Karpas-422 (cell line): ENCODE results near the gene HELB. TPM values are rescaled to one million over a fixed set of nuclear protein-coding genes. Genes with fewer than 3 reads are reported as not detected.
A peak's percentile ranks its signal among the peaks of the same experiment; 100 is the strongest.

Experiments used
- DNase-seq: peaks from one replicate; pipeline ENCODE4 v3.0.0-alpha.2; 2015
- H2AFZ ChIP-seq: fragments of 200-600 bp; sonication (generic); 2 replicates; pipeline ENCODE4 v1.6.1; 2014; ENCODE audit warnings: antibody characterized with exemption, low read length, mixed read lengths
- H3K27ac ChIP-seq: fragments of 200-600 bp; sonication (generic); 2 replicates; pipeline ENCODE4 v1.5.1; 2014; ENCODE audit warnings: mild to moderate bottlenecking, low read length, moderate library complexity
- H3K27me3 ChIP-seq: fragments of 200-600 bp; sonication (generic); 2 replicates; pipeline ENCODE4 v1.6.1; 2014; ENCODE audit warnings: low read length, mixed read lengths
- H3K36me3 ChIP-seq: fragments of 200-600 bp; sonication (generic); 2 replicates; pipeline ENCODE4 v1.6.1; 2014; ENCODE audit warnings: low read length, mixed read lengths; ENCODE audit not compliant: insufficient read depth
- H3K4me1 ChIP-seq: fragments of 200-600 bp; sonication (generic); 2 replicates; pipeline ENCODE4 v1.6.1; 2014; ENCODE audit warnings: mild to moderate bottlenecking, low read length, mixed read lengths
- H3K4me2 ChIP-seq: fragments of 200-600 bp; sonication (generic); 2 replicates; pipeline ENCODE4 v1.6.1; 2014; ENCODE audit warnings: low read length, low read depth, mild to moderate bottlenecking; ENCODE audit not compliant: poor library complexity, severe bottlenecking
- H3K4me3 ChIP-seq: fragments of 200-600 bp; sonication (generic); 2 replicates; pipeline ENCODE4 v1.5.1; 2014; ENCODE audit warnings: mild to moderate bottlenecking, antibody characterized with exemption, low read length, mixed read lengths
- H3K79me2 ChIP-seq: fragments of 200-600 bp; sonication (generic); 2 replicates; pipeline ENCODE4 v1.6.1; 2014; ENCODE audit warnings: mild to moderate bottlenecking, low read length, mixed read lengths
- H3K9ac ChIP-seq: fragments of 200-600 bp; sonication (generic); 2 replicates; pipeline ENCODE4 v1.6.0; 2014; ENCODE audit warnings: low read length
- H3K9me2 ChIP-seq: fragments of 200-600 bp; sonication (generic), shearing (Covaris generic); replicated peaks from 2 replicates; pipeline ENCODE4 v1.6.0; 2014; ENCODE audit warnings: mild to moderate bottlenecking, low read length, moderate library complexity; ENCODE audit not compliant: insufficient read depth
- H3K9me3 ChIP-seq: fragments of 300-700, 200-600 bp; sonication (generic); 2 replicates; pipeline ENCODE4 v1.6.1; 2014; ENCODE audit warnings: low read length, mixed read lengths
- H4K20me1 ChIP-seq: fragments of 200-600 bp; sonication (generic); 2 replicates; pipeline ENCODE4 v1.6.1; 2014; ENCODE audit warnings: mild to moderate bottlenecking, antibody characterized with exemption, low read length, low read depth; ENCODE audit not compliant: insufficient read depth
- total RNA-seq: library from RNA; depleted of rRNA; stranded (reverse); fragments of >200 nt; shearing (Covaris generic); gene quantifications from 2 replicates; pipeline ENCODE4 v1.2.3, GENCODE V29; 2014; ENCODE audit warnings: low replicate concordance; rRNA removed

HELB gene
- total RNA-seq, 1 experiment from 2014 or later, result 7.7 TPM

DNA sequence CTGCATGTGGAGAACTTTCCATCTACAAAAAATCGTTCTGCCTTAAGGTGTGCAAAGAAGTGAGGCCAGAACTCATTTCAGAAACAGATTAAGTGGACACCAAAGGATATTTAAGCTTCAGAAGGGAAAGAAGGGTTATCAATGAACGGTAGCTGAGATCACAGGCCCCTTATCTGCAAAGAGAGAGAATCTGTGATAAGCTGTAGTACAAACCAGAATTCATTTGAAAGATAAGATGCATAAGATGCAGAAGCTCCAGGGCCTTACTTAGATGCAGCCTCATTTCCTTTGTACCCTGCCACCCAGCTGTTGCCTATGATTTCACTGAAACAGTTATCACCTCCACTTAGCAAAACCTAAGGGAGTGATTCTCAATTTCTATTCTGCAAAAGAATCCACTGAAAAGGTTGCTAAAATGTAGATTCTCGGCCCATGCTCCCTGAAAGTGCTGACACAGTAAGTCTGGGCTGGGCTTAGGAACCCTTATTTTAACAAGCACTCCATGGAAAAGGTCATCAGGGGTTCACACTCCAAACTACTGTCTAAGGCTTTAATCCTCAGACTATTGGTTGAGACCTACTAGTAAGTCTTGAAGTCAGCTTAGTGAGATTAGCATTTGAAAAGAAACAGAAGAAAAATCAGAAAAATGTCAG is 64.8 kb downstream of the HELB start:
- H3K36me3 ChIP-seq, result no peaks in the 10 kb centered on the region
- no peak overlapping the region for H3K27ac ChIP-seq
- no peaks in the 10 kb centered on the region for H3K27me3 ChIP-seq
- no peaks in the 10 kb centered on the region for H3K9me2 ChIP-seq
- H2AFZ ChIP-seq, result no peak overlapping the region
- no peaks in the 10 kb centered on the region for H3K4me1 ChIP-seq
- no peaks in the 10 kb centered on the region for H4K20me1 ChIP-seq
- H3K79me2 ChIP-seq, result no peaks in the 10 kb centered on the region
- H3K9ac ChIP-seq, result no peak overlapping the region
- DNase-seq, result no peak
- no peak overlapping the region for H3K4me3 ChIP-seq
- H3K9me3 ChIP-seq, result no peaks in the 10 kb centered on the region
- no peak overlapping the region for H3K4me2 ChIP-seq

DNA sequence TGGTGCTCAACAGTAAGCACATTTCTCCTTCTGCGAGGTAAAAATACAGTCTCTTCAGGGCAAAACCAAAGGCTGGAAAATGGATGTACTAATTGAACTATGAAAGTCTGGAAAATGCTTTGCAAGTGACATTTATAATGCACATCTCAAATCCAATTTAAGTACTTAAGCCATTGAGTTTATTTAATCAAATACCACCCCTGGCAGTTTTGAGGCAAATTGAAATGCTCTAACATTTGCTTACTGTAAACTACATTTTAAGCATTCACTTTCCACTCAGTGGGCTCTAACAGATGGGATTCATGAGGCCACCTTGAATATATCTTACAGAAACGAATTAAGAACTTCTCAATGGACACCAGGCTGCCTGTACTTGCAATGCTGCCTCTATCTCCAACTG is 69.7 kb downstream of the HELB start:
- Histone ChIP-seq H3K4me3 (no peak overlapping the region), H3K27me3 (no peaks in the 10 kb centered on the region), H3K9me2 (no peaks in the 10 kb centered on the region), H3K79me2 (no peaks in the 10 kb centered on the region), H3K36me3 (no peaks in the 10 kb centered on the region), H3K9ac (no peak overlapping the region), H3K4me1 (no peaks in the 10 kb centered on the region), H3K27ac (no peak overlapping the region), H3K4me2 (no peak overlapping the region), H3K9me3 (no peaks in the 10 kb centered on the region), H2AFZ (no peak overlapping the region), H4K20me1 (no peaks in the 10 kb centered on the region)
- DNase-seq, result no peak

DNA sequence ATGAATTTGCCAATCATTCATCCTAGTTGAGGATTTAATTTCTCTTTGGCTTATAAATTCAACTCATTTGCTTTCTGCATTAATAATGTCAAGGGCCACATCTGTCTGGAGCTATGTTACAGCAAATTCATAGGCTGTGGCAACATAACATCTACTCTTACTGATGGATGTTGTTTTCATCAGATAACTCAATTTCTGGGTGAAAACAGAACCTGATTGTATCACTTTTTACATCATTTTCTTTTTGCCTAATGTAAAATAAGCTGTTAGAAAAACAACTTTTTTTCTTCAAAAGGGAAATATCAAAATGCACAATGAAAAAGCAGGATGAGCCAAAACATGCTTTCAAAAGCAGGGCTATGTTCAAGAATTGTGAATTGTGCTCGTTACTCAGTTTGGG is 73.3 kb downstream of the HELB start:
- H3K9me2 ChIP-seq, result no peaks in the 10 kb centered on the region
- H4K20me1 ChIP-seq, result no peaks in the 10 kb centered on the region
- no peaks in the 10 kb centered on the region for H3K27me3 ChIP-seq
- H3K79me2 ChIP-seq, result no peaks in the 10 kb centered on the region
- H3K36me3 ChIP-seq, result no peaks in the 10 kb centered on the region
- no peak for DNase-seq
- H3K27ac ChIP-seq, result no peak overlapping the region
- H3K9me3 ChIP-seq, result no peaks in the 10 kb centered on the region
- H3K9ac ChIP-seq, result no peak overlapping the region
- no peak overlapping the region for H3K4me2 ChIP-seq
- H2AFZ ChIP-seq, result no peak overlapping the region
- peaks cover 8% of the 10 kb centered on the region; the same call in 1 of the 2 replicates for H3K4me1 ChIP-seq
- H3K4me3 ChIP-seq, result no peak overlapping the region

DNA sequence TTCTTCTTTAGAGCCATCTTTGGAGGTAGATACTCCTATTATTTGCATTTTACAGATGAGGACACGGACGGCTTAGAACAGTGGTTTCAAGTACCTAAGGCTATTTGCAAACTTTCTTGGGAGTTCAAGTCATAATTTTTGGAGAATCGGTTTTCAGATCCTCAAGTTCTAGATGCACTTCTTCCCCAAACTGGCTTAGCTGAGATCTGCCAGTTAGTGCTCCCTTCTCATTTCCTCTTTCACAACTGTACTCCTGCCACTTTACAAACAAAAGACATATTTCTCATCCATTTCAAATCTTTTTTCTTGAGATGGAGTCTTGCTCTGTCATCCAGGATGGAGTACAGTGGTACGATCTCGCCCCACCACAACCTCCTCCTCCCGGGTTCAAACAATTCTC is 77.3 kb downstream of the HELB start:
- H3K27ac ChIP-seq, result no peak overlapping the region
- peak overlapping the region; percentile 10 for H3K4me2 ChIP-seq
- H3K4me3 ChIP-seq, result no peak overlapping the region
- H3K79me2 ChIP-seq, result no peaks in the 10 kb centered on the region
- DNase-seq, result no peak
- no peaks in the 10 kb centered on the region for H3K9me3 ChIP-seq
- H3K27me3 ChIP-seq, result no peaks in the 10 kb centered on the region
- H3K9ac ChIP-seq, result no peak overlapping the region
- H3K36me3 ChIP-seq, result no peaks in the 10 kb centered on the region
- H3K4me1 ChIP-seq, result peaks cover 8% of the 10 kb centered on the region; the same call in 1 of the 2 replicates
- no peaks in the 10 kb centered on the region for H4K20me1 ChIP-seq
- H2AFZ ChIP-seq, result 0 out of 2 replicates have a peak overlapping the region, but pooled peaks have one; percentile 18
- no peaks in the 10 kb centered on the region for H3K9me2 ChIP-seq

DNA sequence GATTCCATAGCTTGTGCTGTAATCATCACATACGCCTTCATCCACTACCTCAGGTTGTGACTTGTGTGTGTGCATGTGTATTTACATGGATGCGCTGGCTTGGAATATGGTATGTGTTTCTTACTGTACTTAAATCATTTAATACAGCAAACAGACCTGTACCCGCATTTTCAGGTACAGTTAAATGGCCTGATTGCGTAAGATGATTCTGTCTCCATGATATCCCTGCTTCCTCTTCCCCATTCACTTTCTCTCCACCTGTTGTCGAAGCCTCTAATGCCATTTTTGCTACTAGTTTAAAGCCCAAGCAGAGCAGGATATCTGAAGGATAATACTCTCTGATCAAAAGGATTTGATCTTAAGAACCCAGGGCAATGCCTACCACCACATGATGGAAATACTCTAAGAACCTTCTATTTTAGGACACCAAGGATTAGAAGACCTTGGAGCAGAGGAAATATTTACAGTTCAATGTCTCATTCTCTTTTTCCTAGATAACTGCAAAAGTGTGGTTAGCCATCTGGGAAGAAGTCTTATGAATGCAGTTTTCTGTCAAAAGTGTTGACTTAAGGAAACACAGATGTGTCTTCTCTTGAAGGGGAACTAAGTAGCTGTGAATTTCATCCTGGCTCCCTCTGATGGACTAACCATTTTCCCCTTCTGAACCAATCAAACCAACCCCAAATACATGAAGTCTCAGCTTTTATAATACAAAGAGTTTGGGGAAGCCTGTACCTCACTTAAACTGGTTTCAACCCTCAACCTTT is 78.7 kb downstream of the HELB start:
- H3K79me2 ChIP-seq, result no peaks in the 10 kb centered on the region
- H4K20me1 ChIP-seq, result no peaks in the 10 kb centered on the region
- no peaks in the 10 kb centered on the region for H3K9me3 ChIP-seq
- H3K9me2 ChIP-seq, result no peaks in the 10 kb centered on the region
- H3K4me1 ChIP-seq, result peaks cover 8% of the 10 kb centered on the region; the same call in 1 of the 2 replicates
- H3K36me3 ChIP-seq, result no peaks in the 10 kb centered on the region
- no peaks in the 10 kb centered on the region for H3K27me3 ChIP-seq
- H3K27ac ChIP-seq, result no peak overlapping the region
- H3K4me3 ChIP-seq, result no peak overlapping the region
- H3K4me2 ChIP-seq, result no peak overlapping the region
- DNase-seq, result no peak
- H3K9ac ChIP-seq, result no peak overlapping the region
- H2AFZ ChIP-seq, result no peak overlapping the region

DNA sequence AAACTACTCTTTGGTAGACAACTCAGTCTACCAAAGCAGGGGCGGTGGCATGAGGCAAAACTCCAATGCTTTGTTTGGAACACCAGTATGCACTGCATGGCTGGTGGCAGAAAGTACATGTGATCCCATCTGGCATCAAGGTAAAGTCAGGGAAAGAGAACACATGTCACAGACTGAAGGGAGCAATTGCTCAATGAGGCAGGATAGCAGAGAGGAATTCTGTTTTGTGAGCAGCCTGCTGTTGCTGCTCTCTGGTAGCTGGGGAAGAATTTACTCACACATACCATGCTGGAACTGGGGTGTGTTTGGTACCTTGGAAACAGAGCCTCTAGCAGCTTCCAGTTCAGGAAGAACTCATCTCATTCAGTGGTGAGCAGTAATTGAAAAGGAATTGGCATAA is 84.8 kb downstream of the HELB start:
- Histone ChIP-seq H3K4me3 (no peak overlapping the region), H3K27ac (no peak overlapping the region), H3K4me2 (no peak overlapping the region), H2AFZ (no peak overlapping the region), H3K27me3 (no peaks in the 10 kb centered on the region), H3K9ac (no peak overlapping the region), H3K4me1 (no peaks in the 10 kb centered on the region), H3K9me3 (no peaks in the 10 kb centered on the region), H3K79me2 (no peaks in the 10 kb centered on the region), H3K9me2 (no peaks in the 10 kb centered on the region), H4K20me1 (no peaks in the 10 kb centered on the region), H3K36me3 (no peaks in the 10 kb centered on the region)
- no peak for DNase-seq

Other genes with a start within 250 kb of the HELB start
- gene LLPH, start 171.7 kb upstream of the HELB start, total RNA-seq, result 5.6 and 15.3 TPM in 2 replicates
- gene TMBIM4, start 132.5 kb upstream of the HELB start, total RNA-seq, result 36.1 and 151 TPM in 2 replicates
- not detected in 2 replicates for gene IRAK3, start 113.3 kb upstream of the HELB start, total RNA-seq